NCI-H2171 treated with DMSO at 0.1 percent for 48 hours (cell line): ENCODE measurements around the gene SLC47A2.

ENCODE experiments used
- DNase-seq: peaks from one replicate; lab custom pipeline; 2025; lab: John Stamatoyannopoulos, UW

Gene SLC47A2

DNA sequence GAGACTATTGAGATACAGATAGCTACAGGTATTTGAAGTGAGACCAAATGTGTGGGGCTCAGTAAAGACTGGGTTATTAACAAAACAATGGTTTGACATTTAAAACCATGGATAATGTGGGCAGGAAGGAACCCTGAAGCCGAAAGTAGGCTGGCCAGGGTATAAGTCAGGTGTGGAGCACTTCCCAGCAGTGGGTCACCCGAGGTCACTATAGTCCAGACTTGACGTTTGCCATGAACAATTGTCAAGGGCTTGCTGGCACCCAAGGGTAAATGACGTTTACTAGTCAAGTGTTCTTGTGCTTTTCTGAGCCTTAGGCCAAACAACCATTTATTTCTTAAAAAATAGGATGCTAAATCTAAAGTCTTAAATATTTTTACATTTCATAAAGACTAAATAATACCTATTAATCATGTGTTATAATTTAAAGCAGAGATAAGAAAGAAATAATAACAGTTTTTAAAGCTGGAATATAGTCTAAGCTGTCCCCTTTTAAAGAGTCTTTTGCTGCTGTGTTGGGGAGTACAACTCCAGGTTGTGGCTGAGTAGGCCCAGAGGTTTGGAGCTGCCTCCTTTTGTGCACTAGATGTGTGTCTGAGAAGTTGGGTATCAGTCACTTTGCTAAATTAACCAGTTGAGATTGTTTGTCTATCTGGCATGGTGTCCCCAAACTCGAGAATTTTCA, 52.1 kb downstream of the SLC47A2 start:
- no peak for DNase-seq

DNA sequence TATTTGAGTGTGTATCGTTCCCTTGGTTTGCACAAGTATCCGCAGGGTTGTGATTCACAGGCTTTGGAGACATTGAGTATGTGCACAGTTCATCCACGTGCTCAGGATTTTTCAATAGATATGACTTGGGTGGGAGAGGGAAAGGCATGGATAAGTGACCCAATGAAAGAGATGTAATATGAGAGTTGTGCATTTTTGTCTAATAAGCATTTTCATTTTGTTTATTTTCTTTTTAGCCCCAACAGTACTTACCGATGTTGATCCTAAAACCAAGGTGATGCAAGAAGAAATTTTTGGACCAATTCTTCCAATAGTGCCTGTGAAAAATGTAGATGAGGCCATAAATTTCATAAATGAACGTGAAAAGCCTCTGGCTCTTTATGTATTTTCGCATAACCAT, 53.3 kb downstream of the SLC47A2 start:
- no peak for DNase-seq

DNA sequence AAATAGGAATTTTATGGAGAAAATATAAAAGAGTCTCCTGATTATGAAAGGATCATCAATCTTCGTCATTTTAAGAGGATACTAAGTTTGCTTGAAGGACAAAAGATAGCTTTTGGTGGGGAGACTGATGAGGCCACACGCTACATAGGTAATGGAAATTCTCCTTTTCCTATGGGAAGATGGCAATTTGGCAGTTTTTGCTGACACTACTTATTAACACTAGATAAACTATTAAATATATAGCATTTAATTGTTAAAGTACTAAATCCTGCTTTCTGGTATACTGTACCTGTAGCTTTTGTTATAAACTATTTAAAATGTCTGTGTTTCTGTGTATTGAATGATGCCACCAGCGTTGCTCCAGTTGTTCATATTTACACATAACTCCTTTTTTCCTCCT, 55.3 kb downstream of the SLC47A2 start:
- DNase-seq = no peak

DNA sequence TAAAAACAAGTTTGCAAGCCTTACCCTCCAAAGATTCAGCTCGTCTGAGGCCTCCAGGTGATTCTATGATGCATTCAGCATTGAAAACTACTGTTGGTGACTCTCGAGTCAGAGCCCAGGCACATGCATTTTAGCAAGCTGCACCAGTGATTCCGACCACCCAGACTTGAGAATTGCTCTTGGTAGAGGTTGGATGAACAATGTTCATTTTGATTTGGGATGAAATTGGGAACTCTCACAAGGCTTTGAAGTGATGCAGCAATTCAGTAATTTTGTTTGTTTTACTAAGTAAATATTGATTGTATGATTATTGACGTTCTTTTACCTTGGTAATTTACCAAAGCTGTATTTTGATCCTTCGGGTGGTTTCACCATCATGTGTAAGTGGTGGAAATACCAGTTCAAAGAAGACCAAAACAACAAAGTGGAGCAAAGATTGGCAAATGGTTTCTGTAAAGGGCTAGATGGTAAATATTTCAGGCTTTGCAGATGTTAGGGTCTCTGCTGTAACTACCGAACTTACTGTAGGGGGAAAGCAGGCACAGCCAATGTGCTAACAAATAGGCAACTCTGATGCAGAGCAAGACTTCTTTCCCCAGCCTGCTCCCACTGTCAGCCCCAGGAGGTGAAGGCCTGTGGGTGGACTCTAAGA, 56.0 kb downstream of the SLC47A2 start:
- no peak for DNase-seq

DNA sequence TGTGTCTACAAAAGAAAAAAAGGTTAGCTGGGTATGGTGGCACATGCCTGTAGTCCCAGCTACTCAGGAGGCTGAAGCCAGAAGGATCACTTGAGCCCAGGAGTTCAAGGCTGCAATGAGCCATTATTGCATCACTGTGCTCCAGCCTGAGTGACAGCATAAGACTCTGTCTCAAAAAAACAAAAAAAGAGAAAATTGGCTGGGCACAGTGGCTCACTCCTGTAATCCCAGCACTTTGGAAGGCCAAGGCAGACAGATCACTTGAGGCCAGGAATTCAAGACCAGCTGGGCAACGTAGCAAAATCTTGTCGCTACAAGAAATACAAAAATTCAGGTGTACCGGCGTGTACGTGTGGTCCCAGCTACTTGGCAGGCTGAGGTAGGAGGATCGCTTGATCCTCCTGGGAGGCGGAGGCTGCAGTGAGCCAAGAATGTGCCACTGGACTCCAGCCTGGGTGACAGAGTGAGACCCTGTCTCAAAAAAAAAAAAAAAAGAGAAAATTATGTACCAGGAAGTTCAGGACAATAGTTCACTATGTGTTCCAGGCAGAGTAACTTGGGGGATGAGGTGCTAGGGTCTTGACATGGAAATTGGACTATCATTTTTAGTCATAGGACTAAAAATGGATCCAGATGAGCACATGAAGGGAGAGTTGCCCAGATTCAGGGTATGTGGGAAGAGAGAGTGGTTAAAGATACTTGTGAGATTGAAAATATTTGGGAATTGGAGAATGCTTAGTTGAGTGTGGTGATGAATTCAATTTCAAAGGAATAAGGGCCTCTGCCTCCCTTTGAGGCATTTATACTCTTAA, 56.8 kb downstream of the SLC47A2 start:
- no peak for DNase-seq

DNA sequence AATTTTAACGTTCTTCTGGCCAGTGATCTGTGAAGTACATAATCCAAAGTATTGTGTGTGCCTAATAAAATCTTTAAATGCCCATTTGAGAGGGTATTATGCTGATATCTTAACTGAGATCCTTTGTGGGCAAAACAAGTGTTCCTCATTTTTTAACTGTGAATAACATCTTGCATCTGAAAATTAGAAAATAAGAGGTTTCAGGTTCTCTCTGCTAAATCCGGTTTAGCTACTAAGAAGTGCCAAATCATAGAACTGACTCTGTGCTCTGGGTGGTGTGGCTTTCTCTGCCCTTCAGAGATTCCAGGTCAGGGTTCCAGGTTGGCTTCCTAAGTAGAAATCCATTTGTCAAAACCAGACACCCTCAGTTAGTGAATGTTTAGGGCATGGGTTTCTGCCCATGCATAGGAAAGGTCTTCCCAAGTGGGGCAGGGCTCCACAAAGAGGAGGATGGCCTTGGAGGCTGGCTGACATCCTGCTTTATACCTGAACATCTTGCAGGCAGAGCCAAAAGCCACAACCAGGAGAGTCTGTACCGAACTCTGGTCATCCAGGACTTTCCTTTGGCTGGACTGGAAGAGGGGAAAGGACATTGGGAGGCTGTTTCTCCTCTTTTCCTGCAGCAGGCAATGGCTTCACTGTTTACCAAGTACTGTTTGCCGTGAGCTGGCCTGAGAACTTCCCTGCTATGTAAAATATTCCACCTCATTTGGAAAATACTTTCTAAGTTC, 59.4 kb downstream of the SLC47A2 start:
- DNase-seq = no peak

DNA sequence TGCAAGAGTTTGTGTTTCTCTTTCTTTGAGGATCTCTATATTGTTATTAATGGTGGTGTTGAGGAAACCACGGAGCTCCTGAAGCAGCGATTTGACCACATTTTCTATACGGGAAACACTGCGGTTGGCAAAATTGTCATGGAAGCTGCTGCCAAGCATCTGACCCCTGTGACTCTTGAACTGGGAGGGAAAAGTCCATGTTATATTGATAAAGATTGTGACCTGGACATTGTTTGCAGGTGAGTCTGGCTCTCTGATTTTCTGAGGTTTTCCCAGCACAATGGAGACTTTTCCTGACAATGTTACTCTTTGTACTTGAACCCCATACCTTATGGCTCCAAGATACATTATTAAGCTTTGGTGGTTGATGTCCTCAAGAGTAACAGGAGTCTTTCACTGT, 60.0 kb downstream of the SLC47A2 start:
- no peak for DNase-seq

DNA sequence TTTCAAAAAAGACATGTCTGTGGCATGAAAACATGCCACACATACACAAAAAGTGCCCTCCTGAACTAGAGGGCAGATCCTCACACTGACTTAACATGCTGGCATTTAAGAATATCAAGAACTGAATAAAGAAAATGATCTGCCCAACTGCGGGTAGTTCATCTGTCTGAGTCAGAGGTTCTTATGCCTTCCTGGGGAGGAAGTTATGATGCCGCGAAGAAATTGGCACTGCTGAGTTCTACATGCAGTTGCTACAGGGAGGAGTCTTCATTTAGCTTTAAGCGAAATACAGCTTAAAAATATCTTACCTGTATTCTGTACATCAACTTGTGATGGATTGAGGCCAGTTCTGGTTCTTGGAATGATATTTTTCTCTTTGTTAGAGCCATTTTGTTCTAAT, 61.5 kb downstream of the SLC47A2 start:
- no peak for DNase-seq

DNA sequence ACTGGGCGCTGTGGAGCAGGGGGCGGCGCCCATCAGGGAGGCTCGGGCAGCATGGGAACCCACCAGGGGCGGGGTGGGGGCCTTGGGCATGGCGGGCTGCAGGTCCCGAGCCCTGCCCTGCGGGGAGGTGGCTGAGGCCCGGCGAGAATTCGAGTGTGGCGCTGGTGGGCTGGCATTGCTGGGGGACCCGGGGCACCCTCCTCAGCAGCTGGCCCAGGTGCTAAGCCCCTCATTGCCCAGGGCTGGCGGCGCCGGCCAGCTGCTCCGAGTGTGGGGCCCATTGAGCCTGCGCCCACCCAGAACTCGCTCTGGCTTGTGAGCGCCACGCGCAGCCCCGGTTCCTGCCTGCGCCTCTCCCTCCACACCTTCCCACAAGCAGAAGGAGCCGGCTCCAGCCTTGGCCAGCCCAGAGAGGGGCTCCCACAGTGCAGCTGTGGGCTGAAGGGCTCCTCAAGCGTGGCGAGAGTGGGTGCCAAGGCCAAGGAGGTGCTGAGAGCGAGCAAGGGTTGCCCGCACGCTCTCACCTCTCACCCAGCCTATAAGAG, 62.0 kb downstream of the SLC47A2 start:
- DNase-seq = no peak

DNA sequence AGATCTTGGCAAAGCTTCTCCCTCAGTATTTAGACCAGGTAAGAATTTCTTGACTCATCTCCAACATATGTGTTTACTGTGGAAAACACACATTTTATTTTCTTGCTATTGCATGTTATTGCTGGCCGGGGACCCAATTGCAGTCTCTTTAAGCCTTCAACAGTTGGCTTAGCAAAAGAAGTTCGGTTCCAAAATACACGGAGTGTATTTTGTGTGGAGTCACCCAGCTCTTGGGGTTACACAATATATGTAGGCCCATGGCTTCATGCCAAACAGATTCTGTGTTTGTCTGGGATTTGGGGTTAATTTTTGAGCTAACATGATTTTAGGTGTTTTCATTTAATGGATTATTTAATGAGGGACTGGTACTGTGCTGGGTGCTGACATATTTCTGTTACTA, 63.8 kb downstream of the SLC47A2 start:
- DNase-seq = no peak

DNA sequence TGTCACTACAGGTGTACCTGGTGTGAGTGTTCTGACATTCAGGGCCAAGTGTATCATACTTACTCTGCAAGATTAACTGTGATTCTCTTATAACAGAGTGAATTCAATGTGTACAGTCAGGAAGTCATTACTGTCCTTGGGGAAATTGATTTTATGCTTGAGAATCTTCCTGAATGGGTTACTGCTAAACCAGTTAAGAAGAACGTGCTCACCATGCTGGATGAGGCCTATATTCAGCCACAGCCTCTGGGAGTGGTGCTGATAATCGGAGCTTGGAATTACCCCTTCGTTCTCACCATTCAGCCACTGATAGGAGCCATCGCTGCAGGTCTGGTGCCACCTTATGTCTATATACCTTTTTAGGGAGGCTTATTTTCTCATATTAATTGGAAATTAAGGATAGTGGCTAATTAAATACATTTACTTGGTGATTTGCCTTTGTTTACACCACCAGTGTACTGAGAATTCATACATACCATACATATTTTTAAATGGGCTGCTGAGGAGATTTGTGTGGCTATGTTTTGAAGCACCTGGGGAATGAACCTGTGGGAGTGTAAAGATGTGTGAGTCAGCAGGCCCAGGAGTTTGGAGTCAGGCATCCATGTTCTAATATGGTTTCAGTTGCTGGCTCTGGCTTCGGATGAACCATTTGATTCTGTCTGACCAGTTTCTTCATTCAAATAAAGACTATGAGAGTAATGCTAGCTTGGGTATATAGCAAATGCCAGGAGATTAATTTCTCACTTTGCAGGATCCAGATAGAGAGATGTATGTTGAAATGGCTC, 64.7 kb downstream of the SLC47A2 start:
- no peak for DNase-seq

DNA sequence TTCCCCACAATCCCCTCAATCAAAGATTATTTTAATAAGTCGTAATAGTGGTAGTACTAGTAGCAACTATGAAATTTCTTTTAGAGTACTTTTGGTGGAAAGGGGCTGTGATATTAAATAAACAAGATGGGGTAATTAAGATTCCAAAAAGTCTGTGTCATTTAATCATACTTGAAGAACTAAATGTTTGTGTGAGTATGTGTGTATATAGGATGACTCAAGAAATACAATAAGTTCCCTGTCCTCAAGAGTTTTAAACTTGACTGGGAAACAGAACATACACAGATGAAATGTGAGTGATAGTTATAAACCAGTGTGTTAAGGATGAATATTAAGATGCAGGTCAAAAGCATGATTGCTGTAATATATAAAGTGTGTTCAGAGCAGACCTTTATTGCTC, 65.6 kb downstream of the SLC47A2 start:
- no peak for DNase-seq

DNA sequence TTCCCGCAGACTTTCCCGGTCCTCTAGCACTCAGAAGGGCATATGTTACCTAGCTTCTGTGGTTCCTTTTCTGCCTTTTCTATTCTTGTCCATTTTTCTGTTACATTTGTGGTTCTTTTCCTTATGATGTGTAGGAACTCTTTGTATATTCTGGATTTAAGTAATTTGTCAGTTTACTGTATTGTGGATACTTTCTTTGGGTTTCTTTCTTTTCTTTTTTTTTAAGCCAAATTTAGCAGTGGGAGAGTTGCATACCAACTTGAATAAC, 67.2 kb downstream of the SLC47A2 start:
- no peak for DNase-seq

DNA sequence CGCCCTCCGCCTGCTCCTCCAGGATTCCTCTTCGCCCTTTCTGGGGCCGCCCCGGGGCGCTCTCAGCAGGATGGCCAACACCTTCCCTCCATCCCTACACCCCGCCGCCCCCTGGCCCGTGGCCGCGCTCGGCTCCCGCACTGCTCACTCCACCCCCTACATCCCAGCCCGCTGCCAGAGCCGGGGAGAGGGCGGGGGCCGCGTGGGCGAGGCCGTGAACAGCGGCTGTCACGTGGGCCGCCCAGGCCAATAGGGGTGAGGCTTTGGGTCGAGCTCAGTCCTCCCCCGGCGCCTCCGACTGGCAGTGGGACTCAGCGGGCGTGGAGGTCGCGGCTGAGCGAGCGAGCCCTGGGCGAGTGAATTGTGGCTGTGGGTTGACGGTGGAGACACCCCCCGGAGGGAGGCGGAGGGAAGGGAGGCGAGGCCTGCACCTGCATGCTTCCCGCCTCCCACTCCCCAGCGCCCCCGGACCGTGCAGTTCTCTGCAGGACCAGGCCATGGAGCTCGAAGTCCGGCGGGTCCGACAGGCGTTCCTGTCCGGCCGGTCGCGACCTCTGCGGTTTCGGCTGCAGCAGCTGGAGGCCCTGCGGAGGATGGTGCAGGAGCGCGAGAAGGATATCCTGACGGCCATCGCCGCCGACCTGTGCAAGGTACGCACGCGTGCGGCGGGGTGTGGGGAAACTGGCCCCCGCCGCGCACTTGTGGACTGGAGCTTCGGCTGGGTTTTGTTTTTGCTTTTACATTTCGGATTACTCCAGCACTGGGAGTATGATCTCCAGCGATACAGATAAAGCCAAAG, 67.7 kb downstream of the SLC47A2 start, which contains the start of gene ALDH3A2:
ALDH3A2 (plus strand) TSS at position 277 of the 799 bp plus-strand sequence; CDS start at position 498, 221 bp downstream.
- peak; percentile 93 for DNase-seq

DNA sequence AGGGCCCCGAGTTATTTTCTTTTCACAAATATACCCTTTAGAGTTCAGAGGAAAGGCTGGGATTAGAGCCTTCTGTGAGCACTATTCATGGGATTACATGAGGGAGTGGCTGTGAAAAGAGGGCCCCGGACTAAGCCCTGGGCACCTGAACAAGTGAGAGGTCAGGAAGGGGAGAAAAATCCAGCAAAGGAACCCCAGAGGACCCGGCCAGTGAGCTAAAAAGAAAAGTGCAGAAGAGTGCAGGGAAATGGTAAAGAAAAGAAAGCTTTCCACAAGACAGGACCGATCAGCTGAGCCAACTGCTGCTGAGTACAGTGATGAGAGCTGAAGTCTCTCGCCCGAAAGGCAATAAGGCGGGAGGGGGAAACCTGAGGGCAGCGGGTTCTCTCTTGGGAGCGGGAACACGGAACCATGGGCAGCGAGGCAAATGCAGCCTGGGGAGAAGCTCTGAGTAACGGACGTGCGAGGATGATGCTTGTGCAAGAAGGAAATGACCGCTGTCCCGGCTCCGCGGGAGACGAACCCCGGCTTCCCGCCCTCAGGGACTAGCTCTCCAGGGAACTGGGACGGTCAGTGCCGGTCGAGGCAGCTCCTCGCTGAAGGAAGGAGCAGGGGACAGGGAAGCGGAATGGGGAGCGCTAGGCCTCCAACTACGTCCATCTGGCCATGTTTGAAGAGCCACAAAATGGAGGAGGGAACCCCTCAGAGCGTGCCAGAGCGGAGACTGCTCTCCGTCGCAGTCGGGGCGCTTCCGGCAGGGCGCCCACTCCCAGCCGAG, 68.5 kb downstream of the SLC47A2 start:
- DNase-seq = peak; percentile 89

DNA sequence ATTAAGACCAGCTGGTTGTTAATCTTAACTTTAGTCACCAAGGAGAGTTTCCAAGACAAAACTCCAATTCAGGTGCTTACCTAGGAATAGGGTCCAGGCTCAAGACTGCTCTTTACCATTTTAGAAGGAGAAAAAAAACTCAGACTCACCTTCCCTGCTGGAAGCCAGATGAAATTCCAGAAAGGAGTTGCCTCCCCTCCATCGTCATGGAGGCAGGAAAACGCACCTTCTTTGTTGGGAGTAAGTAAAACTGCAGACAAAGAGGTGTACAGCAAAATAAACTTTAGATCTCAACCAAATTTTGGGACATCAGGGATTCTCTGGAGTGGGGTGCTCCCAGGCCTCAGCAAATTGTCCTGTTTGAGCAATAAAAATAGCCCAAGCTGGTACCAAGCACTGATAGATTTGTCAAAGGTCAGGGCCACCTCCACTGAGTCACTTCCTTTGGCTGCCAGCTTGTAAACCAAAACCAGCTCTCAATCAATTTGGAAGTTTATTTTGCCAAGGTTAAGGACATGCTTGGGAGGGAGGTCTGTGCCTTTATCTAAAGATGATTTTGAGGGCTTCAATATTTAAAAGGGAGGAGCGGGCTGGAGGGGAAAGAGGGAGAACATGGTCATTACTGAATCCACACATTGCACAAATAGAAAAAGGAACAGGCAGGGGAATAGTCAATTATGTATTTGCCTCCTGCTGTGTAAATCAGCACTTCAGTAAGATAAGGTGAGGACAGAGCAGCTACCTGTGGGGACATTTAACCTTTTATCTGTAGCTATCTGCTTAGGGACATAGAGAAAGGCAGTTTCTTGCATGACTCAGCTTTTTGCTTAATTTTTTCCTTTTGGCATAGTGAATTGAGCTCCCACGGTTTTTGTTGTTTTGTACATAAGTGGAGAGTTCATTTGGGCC, 69.3 kb downstream of the SLC47A2 start:
- DNase-seq = peak; percentile 45

DNA sequence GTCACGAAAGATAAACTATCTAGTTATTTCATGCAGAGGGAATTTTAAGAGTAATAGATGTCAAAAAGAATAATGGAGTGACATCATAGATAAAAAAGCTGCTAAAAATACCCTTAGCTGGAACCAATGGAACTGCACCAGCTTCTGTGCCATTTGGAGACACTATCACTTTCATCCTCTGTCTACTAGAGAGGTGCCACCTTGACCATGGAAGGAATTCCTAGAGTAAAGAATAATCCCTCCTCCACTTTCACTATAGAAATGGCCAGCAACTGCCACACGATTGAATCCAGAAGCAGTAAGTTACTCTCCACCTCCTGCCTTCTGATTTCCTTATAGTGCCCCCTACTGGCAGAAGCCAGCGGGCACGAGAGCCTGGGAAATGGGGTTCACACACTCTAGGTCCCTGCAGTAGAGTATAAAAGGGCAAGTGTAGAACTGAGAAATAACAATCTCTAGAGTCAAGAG, 70.6 kb downstream of the SLC47A2 start:
- DNase-seq = no peak

DNA sequence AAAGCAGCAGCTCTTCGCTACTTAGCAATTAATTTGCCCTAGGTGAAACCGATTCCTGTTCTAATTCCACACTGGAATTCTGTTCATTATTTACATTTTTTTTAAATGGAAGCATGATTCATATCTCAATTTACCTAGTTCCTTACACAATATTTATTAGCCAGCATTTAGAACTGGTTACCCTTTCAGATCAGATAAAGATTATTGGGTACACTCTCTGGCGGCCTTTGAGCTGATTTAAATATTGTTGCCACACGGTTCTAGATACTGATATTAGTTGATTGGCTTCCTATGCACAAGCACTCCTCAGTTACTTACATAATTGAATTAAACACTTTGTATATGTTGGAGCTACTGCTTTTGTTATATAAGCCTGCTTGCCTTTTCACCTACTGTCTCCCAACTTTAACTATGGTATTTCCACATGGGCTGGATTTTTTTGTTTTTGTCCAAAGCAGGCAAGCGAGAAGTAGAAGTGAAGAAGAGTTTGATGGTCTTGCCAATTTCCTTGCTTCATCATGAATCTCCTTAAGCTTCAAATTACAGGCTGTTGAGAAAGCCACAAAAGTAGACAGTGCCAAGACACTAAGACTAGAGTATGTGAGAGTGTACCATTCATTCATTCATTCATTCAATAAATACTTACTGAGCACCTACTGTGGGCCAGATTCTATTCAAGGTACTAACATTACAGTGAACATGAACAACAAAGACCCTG, 71.7 kb downstream of the SLC47A2 start:
- no peak for DNase-seq
